K562 (cell line): ENCODE measurements around the gene BEST3. TPM values are rescaled to one million over a fixed set of nuclear protein-coding genes. Genes with fewer than 3 reads are reported as not detected.

ENCODE experiments used
- ATAC-seq: fragments of 200-7000 bp; cut with Tn5 transposase; 3 replicates; pipeline ENCODE4 v1.9.1; 2020; ENCODE audit warnings: moderate library complexity
- BruUV-seq: library from RNA; stranded (reverse); fragments of 400-500 nt; replicated peaks from 2 replicates; lab custom pipeline; 2021; lab: Mats Ljungman, UMichigan
- CTCF ChIA-PET: fragments of 300-600 bp; formaldehyde crosslinking; extraction: SDS; loops from one replicate; lab custom pipeline; 2021; ENCODE audit warnings: low intra/inter-chr PET ratio; lab: Yijun Ruan, JAX
- POLR2A ChIA-PET: fragments of 300-600, 350-650 bp; sonication (Branson Sonifier 250); formaldehyde crosslinking; extraction: SDS; loops from one replicate; lab custom pipeline; 2021; ENCODE audit warnings: antibody characterized with exemption, inconsistent platforms; lab: Yijun Ruan, JAX
- DNase-seq, 4 experiments: peaks; one replicate each; pipeline versions ENCODE4 v3.0.0 to v3.0.0-alpha.2; 2011 to 2018; ENCODE audit warnings: low spot score in 3 of 4, mixed read lengths in 3 of 4; ENCODE audit errors: extremely low read depth in 1 of 4
- FAIRE-seq: peaks from 2 replicates; lab custom pipeline; 2011; peaks lifted over from hg19 to GRCh38; lab: Jason Lieb, UNC
- H2AFZ ChIP-seq: 2 replicates; pipeline ENCODE4 v1.6.0; 2011; ENCODE audit warnings: low read depth, low read length, control low read depth, inconsistent platforms
- H3K27ac ChIP-seq: fragments of 200-600 bp; 3 replicates; pipeline ENCODE4 v1.8.0; 2011; ENCODE audit warnings: low read depth, mild to moderate bottlenecking, control low read depth, inconsistent platforms, low read length, moderate library complexity, mixed read lengths; ENCODE audit errors: extremely low read depth
- H3K27me3 ChIP-seq, 2 experiments: fragments of 300-600 bp in 1 of 2; 2 replicates in 1 of 2; 3 replicates in 1 of 2; pipeline versions ENCODE4 v1.6.0 to v1.8.0; 2011; ENCODE audit warnings: inconsistent platforms in 2 of 2, low read length in 2 of 2, mild to moderate bottlenecking in 1 of 2, mixed read lengths in 1 of 2, moderate library complexity in 1 of 2; ENCODE audit not compliant: control insufficient read depth in 2 of 2, insufficient read depth in 2 of 2
- H3K36me3 ChIP-seq: fragments of 300-600 bp; 3 replicates; pipeline ENCODE4 v1.8.0; 2011; ENCODE audit warnings: mild to moderate bottlenecking, low read length, inconsistent platforms; ENCODE audit not compliant: control insufficient read depth, insufficient read depth
- H3K4me1 ChIP-seq, 2 experiments: fragments of 200-600 bp in 1 of 2; replicated peaks in 1 of 2; 2 replicates in 1 of 2; 3 replicates in 1 of 2; pipeline versions ENCODE4 v1.5.1 to v1.8.0; 2011; ENCODE audit warnings: inconsistent platforms in 2 of 2, low read length in 2 of 2, mild to moderate bottlenecking in 1 of 2, mixed read lengths in 1 of 2, moderate library complexity in 1 of 2; ENCODE audit not compliant: control insufficient read depth in 2 of 2, insufficient read depth in 2 of 2
- H3K4me2 ChIP-seq: 2 replicates; pipeline ENCODE4 v1.6.1; 2011; ENCODE audit warnings: low read length, control low read depth, inconsistent platforms, mixed read lengths; ENCODE audit not compliant: insufficient read depth
- H3K4me3 ChIP-seq: fragments of 200-600 bp; sonication (generic), shearing (Covaris generic); 2 replicates; pipeline ENCODE4 v1.5.1; 2016; ENCODE audit warnings: control low read depth, inconsistent platforms
- H3K79me2 ChIP-seq: fragments of 200-600 bp; 3 replicates; pipeline ENCODE4 v1.8.0; 2011; ENCODE audit warnings: low read length, inconsistent platforms; ENCODE audit not compliant: control insufficient read depth, insufficient read depth
- H3K9ac ChIP-seq, 2 experiments: 2 replicates each; pipeline versions ENCODE4 v1.6.0 to v1.6.1; 2011; ENCODE audit warnings: low read depth in 2 of 2, low read length in 2 of 2, control low read depth in 1 of 2, inconsistent platforms in 1 of 2, mild to moderate bottlenecking in 1 of 2, mixed read lengths in 1 of 2; ENCODE audit not compliant: insufficient read depth in 1 of 2
- H3K9me1 ChIP-seq: one replicate; pipeline ENCODE4 v1.6.0; 2011; ENCODE audit warnings: inconsistent platforms, mild to moderate bottlenecking, low read length, moderate library complexity; ENCODE audit not compliant: control insufficient read depth, insufficient read depth
- H3K9me3 ChIP-seq: replicated peaks from 2 replicates; pipeline ENCODE4 v1.5.1; 2011; ENCODE audit warnings: low read depth, low read length, inconsistent platforms; ENCODE audit not compliant: control insufficient read depth, insufficient read depth
- H4K20me1 ChIP-seq: replicated peaks from 2 replicates; pipeline ENCODE4 v1.6.1; 2011; ENCODE audit warnings: low read length, inconsistent platforms, mixed read lengths; ENCODE audit not compliant: control insufficient read depth, insufficient read depth
- GABPB1 ChIP-seq: sonication (generic); formaldehyde crosslinking; IDR thresholded peaks from 2 replicates; pipeline ENCODE4 v1.8.0; 2022; ENCODE audit warnings: mild to moderate bottlenecking, missing genetic modification reagents
- GATAD2A ChIP-seq: fragments of 450-650 bp; IDR thresholded peaks from 2 replicates; pipeline ENCODE4 v1.6.1; 2017
- HBP1 ChIP-seq: fragments of 450-650 bp; formaldehyde crosslinking; IDR thresholded peaks from 2 replicates; pipeline ENCODE4 v1.4.0; 2022; ENCODE audit warnings: missing genetic modification characterization
- KDM5B ChIP-seq: fragments of 200-600 bp; sonication (generic); IDR thresholded peaks from 2 replicates; pipeline ENCODE4 v1.6.1; 2012; ENCODE audit warnings: low read depth, mild to moderate bottlenecking, moderate library complexity, low read length, control low read depth, inconsistent platforms; ENCODE audit not compliant: insufficient replicate concordance
- MAFF ChIP-seq: IDR thresholded peaks from 2 replicates; pipeline ENCODE4 v1.6.1; 2012; ENCODE audit warnings: low read length, improper control_type of control experiment
- MCM5 ChIP-seq: fragments of 450-650 bp; IDR thresholded peaks from 2 replicates; pipeline ENCODE4 v1.6.1; 2016; ENCODE audit warnings: low read depth
- POLR2G ChIP-seq: fragments of 200-400 bp; formaldehyde crosslinking; IDR thresholded peaks from 2 replicates; pipeline ENCODE4 v1.6.1; 2017; ENCODE audit warnings: low read depth, mild to moderate bottlenecking, antibody characterized with exemption, low read length, moderate library complexity
- RAD21 ChIP-seq, 2 experiments: fragments of 250-450 bp in 1 of 2; fragments of 450-650 bp in 1 of 2; sonication (Bioruptor Pico) in 1 of 2; formaldehyde crosslinking in 1 of 2; IDR thresholded peaks in 1 of 2; conservative IDR thresholded peaks in 1 of 2; 2 replicates each; pipeline versions ENCODE4 v1.4.0 to v1.8.0; 2020 to 2022; ENCODE audit warnings: mild to moderate bottlenecking in 2 of 2, moderate library complexity in 1 of 2
- SRSF1 ChIP-seq: fragments of 200-400 bp; formaldehyde crosslinking; IDR thresholded peaks from 2 replicates; pipeline ENCODE4 v1.6.1; 2017; ENCODE audit warnings: mild to moderate bottlenecking, low read depth, low read length, moderate library complexity
- WGBS: fragments of 100-300 bp; shearing (Covaris generic); methylation state at CpG from one replicate; pipeline ENCODE4 v1.1.6; 2016; ENCODE audit warnings: low coverage, mixed read lengths; ENCODE audit not compliant: insufficient coverage; ENCODE audit errors: missing lambda C conversion rate; 5-methylcytosine and 5-hydroxymethylcytosine counted together
- in situ Hi-C: fragments of 300-500 bp; cut with MboI; formaldehyde crosslinking; loops from 4 replicates; pipeline ENCODE4 v1.15.0; 2018; ENCODE audit warnings: inconsistent platforms, mixed read lengths
- intact Hi-C: fragments of 100-400 bp; cut with micrococcal nuclease; formaldehyde crosslinking; loops from 2 replicates; pipeline ENCODE4 v1.14.2; 2022
- polyA plus RNA-seq, 8 experiments: library from polyadenylated mRNA; depleted of rRNA in 4 of 8; stranded (reverse) in 5 of 8; unstranded in 3 of 8; fragments of >200 nt; fragmentation: Nextera tagmentation in 2 of 8; fragmentation: Illumina TruSeq in 1 of 8; extraction: Ambion mirVana in 2 of 8; extraction: Trizol in 1 of 8; gene quantifications; 2 replicates each; pipeline versions ENCODE4 v1.2.1 to v1.2.3, GENCODE V29; 2011 to 2014; ENCODE audit warnings: inconsistent platforms in 1 of 8, missing spikeins in 1 of 8
- total RNA-seq, 7 experiments: library from RNA; depleted of rRNA in 6 of 7; stranded (reverse); fragments of >200 nt in 6 of 7; fragmentation: Illumina TruSeq in 2 of 7; extraction: Trizol in 2 of 7; gene quantifications; 2 replicates each; pipeline versions ENCODE4 v1.2.1 to v1.2.3, GENCODE V29; 2011 to 2021; ENCODE audit warnings: low replicate concordance in 1 of 7

BEST3 gene
- total and polyA plus RNA-seq, 9 of the 15 experiments (the other 6 are each of a cell fraction or from before 2014, with no cell fraction given) = 0.15 TPM; not detected in 8

DNA sequence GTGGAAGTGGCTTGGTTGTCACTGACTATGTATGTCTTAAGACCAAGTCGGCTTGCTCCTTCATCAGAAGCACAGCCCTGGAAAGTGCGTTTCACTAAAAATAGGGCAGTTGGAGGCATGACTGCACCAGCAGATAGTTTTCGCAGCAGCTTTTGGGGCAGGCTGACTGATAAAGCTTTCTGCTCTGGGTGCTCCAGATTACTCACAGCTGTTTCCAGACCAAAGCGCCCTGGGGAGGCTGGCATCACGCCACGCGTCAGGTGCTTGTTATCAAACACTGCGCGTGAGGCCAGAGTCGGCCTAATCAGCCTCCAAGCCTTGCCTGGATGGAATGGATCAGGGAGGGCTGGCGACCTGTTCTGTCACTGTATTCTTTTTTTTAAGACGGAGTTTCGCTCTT lies 75.1 kb downstream of the BEST3 start (continued):
- TF ChIP-seq HBP1 (CRISPR knock-in tag) = no peak
- TF ChIP-seq SRSF1 = no peak
- TF ChIP-seq GABPB1 = no peak
- no peak for TF ChIP-seq MCM5
- TF ChIP-seq KDM5B = no peak

DNA sequence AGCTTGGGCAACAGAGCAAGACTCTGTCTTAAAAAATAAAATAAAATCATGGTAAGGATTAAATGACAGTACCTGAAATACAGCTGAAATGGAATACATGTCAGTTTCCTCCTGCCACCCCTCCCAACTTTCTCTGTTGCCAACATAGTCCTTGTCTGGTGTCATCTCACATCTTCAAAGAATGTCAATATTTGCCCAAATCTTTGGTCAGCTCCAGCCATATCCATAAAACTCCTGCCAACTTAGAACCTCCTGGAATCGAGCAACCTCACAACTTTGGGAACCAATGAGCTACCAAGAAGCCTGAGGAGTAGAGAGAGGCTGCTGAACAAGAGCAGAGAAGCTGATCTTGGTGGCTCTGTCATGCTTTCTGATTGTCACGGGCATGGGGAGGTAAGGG lies 77.6 kb downstream of the BEST3 start:
- H3K27ac ChIP-seq = no peak overlapping the region
- 0 out of 2 replicates have a peak, but pooled peaks cover 5% of the 10 kb centered on the region for H4K20me1 ChIP-seq
- intact Hi-C loops (loop anchor here (5.0 kb wide), 2 partner anchors 34 to 149 kb away; partner anchors contain the start of genes CCT2 and FRS2), in situ Hi-C loops (no loop called here)
- 30% methylated on average over 2 of the region's 2 CpGs for WGBS
- H2AFZ ChIP-seq = no peak overlapping the region
- no peak overlapping the region for H3K4me2 ChIP-seq
- no peak for ATAC-seq
- CTCF ChIA-PET = no interaction called here
- H3K9ac ChIP-seq = no peak overlapping the region
- TF ChIP-seq POLR2G = no peak
- no peak for TF ChIP-seq RAD21 (CRISPR knock-in tag; conservative IDR thresholded peaks at IDR 0.05 in 1 of 2, IDR thresholded peaks at IDR 0.05 in 1 of 2)
- TF ChIP-seq GATAD2A = no peak
- no peak for TF ChIP-seq MAFF
- peaks cover 0 to 4% of the 10 kb centered on the region in 2 experiments; a peak in 1 of 5 replicates for H3K27me3 ChIP-seq
- no peaks in the 10 kb centered on the region for H3K36me3 ChIP-seq
- H3K9me1 ChIP-seq = no peaks in the 10 kb centered on the region
- no peak for FAIRE-seq
- BruUV-seq = no TSS peak
- no peak overlapping the region for H3K4me3 ChIP-seq
- H3K79me2 ChIP-seq = no peaks in the 10 kb centered on the region
- no peak for DNase-seq
- peaks cover 11 to 15% of the 10 kb centered on the region in 2 experiments for H3K4me1 ChIP-seq
- no peaks in the 10 kb centered on the region for H3K9me3 ChIP-seq
- POLR2A ChIA-PET = interaction anchor here (0.8 kb wide), 1 partner anchor 119 kb away, joined by 3 read pairs; no protein-coding TSS in a partner anchor
